Measurements from ENCODE around the gene LATS2.

- TF ChIP-seq, protein P1, sequence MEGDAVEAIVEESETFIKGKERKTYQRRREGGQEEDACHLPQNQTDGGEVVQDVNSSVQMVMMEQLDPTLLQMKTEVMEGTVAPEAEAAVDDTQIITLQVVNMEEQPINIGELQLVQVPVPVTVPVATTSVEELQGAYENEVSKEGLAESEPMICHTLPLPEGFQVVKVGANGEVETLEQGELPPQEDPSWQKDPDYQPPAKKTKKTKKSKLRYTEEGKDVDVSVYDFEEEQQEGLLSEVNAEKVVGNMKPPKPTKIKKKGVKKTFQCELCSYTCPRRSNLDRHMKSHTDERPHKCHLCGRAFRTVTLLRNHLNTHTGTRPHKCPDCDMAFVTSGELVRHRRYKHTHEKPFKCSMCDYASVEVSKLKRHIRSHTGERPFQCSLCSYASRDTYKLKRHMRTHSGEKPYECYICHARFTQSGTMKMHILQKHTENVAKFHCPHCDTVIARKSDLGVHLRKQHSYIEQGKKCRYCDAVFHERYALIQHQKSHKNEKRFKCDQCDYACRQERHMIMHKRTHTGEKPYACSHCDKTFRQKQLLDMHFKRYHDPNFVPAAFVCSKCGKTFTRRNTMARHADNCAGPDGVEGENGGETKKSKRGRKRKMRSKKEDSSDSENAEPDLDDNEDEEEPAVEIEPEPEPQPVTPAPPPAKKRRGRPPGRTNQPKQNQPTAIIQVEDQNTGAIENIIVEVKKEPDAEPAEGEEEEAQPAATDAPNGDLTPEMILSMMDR (IDR thresholded peaks at IDR 0.05; ENCODE audit: low read depth, low read length) = no peak
- no peak for TF ChIP-seq EZH2phosphoT487 (IDR thresholded peaks at IDR 0.05; ENCODE audit: low read depth)
These were observed 80.5 kb downstream of the LATS2 start for GRCh38 chr13:20980899-20981298.
